ENCODE measurements around the gene FGA. TPM values are rescaled to one million over a fixed set of nuclear protein-coding genes. Genes with fewer than 3 reads are reported as not detected.

FGA gene
- total RNA-seq, 1 donor from 2014 or later, result not detected

DNA sequence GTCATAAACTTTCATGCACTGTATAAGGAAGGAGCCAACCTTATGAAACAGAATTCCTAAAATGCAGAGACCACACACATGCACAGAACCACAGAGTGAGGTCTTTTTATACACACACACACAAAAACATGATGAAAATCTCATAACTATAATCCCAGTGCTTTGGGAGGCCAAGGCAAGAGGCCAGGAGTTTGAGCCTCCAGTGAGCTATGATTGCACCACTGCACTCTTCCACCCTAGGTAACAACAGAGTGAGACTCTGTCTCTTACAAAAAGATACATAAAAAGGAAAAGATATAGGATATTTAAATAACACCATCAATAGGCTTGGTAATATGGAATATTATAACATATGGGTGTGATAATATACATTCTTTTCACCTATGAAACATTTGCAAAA lies 10.6 kb downstream of the FGA start:
- Mint-ChIP-seq H3K36me3 (ENCODE audit: low read depth) (no peaks in the 10 kb centered on the region), H3K27me3 (peaks cover 5% of the 10 kb centered on the region), H3K4me1 (no peaks in the 10 kb centered on the region), H3K9me3 (no peaks in the 10 kb centered on the region), H3K4me3 (no peak overlapping the region), H3K27ac (no peak overlapping the region)
- POLR2A ChIA-PET, result no interaction called here
- intact Hi-C loops (cut with micrococcal nuclease), result no loop called here
- TF ChIP-seq, protein P1, sequence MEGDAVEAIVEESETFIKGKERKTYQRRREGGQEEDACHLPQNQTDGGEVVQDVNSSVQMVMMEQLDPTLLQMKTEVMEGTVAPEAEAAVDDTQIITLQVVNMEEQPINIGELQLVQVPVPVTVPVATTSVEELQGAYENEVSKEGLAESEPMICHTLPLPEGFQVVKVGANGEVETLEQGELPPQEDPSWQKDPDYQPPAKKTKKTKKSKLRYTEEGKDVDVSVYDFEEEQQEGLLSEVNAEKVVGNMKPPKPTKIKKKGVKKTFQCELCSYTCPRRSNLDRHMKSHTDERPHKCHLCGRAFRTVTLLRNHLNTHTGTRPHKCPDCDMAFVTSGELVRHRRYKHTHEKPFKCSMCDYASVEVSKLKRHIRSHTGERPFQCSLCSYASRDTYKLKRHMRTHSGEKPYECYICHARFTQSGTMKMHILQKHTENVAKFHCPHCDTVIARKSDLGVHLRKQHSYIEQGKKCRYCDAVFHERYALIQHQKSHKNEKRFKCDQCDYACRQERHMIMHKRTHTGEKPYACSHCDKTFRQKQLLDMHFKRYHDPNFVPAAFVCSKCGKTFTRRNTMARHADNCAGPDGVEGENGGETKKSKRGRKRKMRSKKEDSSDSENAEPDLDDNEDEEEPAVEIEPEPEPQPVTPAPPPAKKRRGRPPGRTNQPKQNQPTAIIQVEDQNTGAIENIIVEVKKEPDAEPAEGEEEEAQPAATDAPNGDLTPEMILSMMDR (IDR thresholded peaks at IDR 0.05), result no peak
- ATAC-seq (ENCODE audit: low read depth) (no peak), DNase-seq (no peak)
- CTCF ChIA-PET, result no interaction called here

DNA sequence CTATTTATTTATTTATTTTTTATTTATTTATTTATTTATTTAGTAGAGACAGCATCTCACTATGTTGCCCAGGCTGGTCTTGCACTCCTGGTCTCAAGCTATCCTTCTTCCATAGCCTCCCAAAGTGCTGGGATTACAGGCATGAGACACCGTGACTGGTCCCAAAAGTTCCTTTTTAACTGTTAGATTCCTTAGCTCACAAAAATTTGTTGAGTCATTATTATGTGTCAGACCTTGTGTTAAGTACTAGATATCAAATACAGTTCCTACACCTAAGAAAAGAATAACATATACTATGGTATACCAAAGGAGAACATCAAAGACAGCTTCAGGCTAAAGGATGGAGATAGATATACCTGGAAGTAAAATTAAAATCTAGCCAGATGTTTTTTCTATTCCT lies 11.6 kb downstream of the FGA start:
- intact Hi-C loops (cut with micrococcal nuclease), result no loop called here
- CTCF ChIA-PET, result no interaction called here
- POLR2A ChIA-PET, result no interaction called here
- DNase-seq, result no peak
- Mint-ChIP-seq H3K27ac (no peak overlapping the region), H3K4me1 (no peaks in the 10 kb centered on the region), H3K27me3 (peaks cover 5% of the 10 kb centered on the region), H3K9me3 (no peaks in the 10 kb centered on the region), H3K4me3 (no peak overlapping the region), H3K36me3 (ENCODE audit: low read depth) (no peaks in the 10 kb centered on the region)
- ATAC-seq (ENCODE audit: low read depth), result no peak
- TF ChIP-seq, protein P1 (IDR thresholded peaks at IDR 0.05), result no peak

DNA sequence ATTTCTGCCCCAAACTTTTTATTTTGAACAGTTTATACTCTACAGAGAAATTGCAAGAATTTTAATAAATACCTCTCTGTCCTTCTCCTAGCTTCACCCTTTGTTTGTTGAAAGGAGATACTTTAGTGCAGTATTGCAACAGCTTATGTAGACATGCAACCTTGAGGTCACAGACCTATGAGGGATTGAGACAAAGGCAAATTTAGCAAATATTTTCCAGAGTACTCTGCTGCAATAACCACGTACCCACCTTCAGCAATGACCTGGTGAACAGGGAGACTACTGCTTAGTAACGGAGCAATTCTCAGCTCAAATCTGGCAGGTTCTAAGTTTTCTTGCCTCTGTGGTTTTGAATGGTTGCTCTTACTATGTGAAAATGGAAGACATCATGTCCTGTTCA lies 13.2 kb downstream of the FGA start:
- Mint-ChIP-seq H3K27me3 (peaks cover 5% of the 10 kb centered on the region), H3K36me3 (ENCODE audit: low read depth) (no peaks in the 10 kb centered on the region), H3K27ac (no peak overlapping the region), H3K4me3 (no peak overlapping the region), H3K9me3 (no peaks in the 10 kb centered on the region), H3K4me1 (no peaks in the 10 kb centered on the region)
- intact Hi-C loops (cut with micrococcal nuclease), result no loop called here
- DNase-seq, result no peak
- POLR2A ChIA-PET, result no interaction called here
- TF ChIP-seq, protein P1 (IDR thresholded peaks at IDR 0.05), result no peak
- no peak for ATAC-seq (ENCODE audit: low read depth)
- CTCF ChIA-PET, result no interaction called here

DNA sequence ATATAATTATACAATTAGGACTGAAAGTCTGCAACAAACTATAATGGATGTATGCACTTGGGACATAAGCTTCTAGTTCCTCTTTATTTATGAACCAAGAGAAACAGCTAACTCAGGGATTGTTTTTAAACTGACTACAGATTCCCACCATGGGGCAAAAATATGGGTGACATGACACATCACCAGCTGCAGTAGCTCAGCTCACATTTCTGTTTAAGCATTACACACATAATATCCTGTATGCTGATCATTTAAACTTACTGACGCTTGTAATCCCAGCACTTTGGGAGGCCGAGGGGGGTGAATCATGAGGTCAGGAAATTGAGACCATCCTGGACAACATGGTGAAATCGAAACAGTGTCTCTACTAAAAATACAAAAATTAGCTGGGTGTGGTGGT lies 16.2 kb downstream of the FGA start:
- TF ChIP-seq, protein P1 (IDR thresholded peaks at IDR 0.05), result no peak
- ATAC-seq (ENCODE audit: low read depth), result no peak
- ChIA-PET CTCF (interaction anchor here (1.4 kb wide), 1 partner anchor 22 kb away, joined by 3 read pairs; no protein-coding TSS in a partner anchor), POLR2A (no interaction called here)
- Mint-ChIP-seq H3K36me3 (ENCODE audit: low read depth) (no peaks in the 10 kb centered on the region), H3K27ac (no peak overlapping the region), H3K27me3 (peaks cover 9% of the 10 kb centered on the region), H3K4me3 (no peak overlapping the region), H3K4me1 (no peaks in the 10 kb centered on the region), H3K9me3 (no peaks in the 10 kb centered on the region)
- intact Hi-C loops (cut with micrococcal nuclease), result no loop called here
- no peak for DNase-seq

DNA sequence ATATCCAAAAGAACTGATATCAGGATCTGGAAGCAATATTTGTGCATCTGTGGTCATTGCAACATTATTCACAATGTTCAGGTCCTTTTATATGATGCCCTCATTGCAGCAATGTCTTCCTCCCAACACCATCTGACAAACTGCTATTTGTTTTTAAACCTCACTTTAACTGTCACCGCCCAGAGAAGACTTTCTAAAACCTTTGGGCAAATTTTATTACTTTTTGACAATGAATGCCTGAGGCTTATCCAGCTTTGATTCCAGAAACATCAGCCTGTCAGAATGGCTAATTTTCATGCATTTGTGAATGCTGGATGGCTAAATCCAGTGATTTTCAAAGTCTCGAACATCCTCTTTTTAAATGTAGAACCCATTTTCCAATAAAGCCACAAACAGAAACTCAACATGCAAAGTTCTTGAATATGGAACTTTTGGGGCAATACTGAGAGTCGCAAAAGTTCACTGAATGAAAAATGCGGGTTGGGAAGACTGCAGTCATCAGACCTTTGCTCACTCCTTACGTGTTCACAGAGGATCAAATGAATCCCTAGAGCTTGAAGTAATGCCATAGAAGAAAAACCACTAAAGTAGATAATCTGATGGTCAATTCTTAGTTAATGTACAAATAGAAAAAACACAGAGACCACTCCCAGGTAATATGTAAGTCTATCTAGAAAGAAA lies 17.2 kb downstream of the FGA start:
- TF ChIP-seq, protein P1 (IDR thresholded peaks at IDR 0.05), result no peak

More for the DNA sequence above, 17.2 kb downstream of the FGA start:
- no peak overlapping the region for H3K4me3 Mint-ChIP-seq
- intact Hi-C loops (cut with micrococcal nuclease), result no loop called here
- H3K9me3 Mint-ChIP-seq, result no peaks in the 10 kb centered on the region
- no peak overlapping the region for H3K27ac Mint-ChIP-seq
- ChIA-PET CTCF (interaction anchor here (1.4 kb wide), 1 partner anchor 21 kb away, joined by 3 read pairs; no protein-coding TSS in a partner anchor), POLR2A (no interaction called here)
- H3K4me1 Mint-ChIP-seq, result no peaks in the 10 kb centered on the region
- no peak for ATAC-seq (ENCODE audit: low read depth)
- H3K36me3 Mint-ChIP-seq (ENCODE audit: low read depth), result no peaks in the 10 kb centered on the region
- DNase-seq, result no peak
- peaks cover 8% of the 10 kb centered on the region for H3K27me3 Mint-ChIP-seq

All from activated B cell treated with CpG ODN at 0.5 μM for 24 hours (primary cell).